B cell (primary cell): ENCODE data around the gene TBC1D10A. TPM values are rescaled to one million over a fixed set of nuclear protein-coding genes. Genes with fewer than 3 reads are reported as not detected.

Experiments used
- ATAC-seq: fragments of 200-7000 bp; cut with Tn5 transposase; one replicate; pipeline ENCODE4 v1.10.0; 2021; ENCODE audit warnings: low read depth, mild to moderate bottlenecking, moderate number of reproducible peaks, moderate library complexity
- CTCF ChIA-PET: fragments of 350-600 bp; sonication (Branson Sonifier 250); formaldehyde crosslinking; loops from one replicate; lab custom pipeline; 2021; ENCODE audit warnings: antibody characterized with exemption, inconsistent platforms; lab: Charles Lee
- POLR2A ChIA-PET: fragments of 350-600 bp; sonication (Branson Sonifier 250); formaldehyde crosslinking; loops from one replicate; lab custom pipeline; 2021; ENCODE audit warnings: antibody characterized with exemption; lab: Charles Lee
- DNase-seq: peaks from one replicate; pipeline ENCODE4 v3.0.0; 2013
- H2AFZ ChIP-seq: 2 replicates; pipeline ENCODE4 v1.6.1; 2012; ENCODE audit warnings: mild to moderate bottlenecking, low read depth, low read length; ENCODE audit not compliant: insufficient read depth, poor library complexity, severe bottlenecking
- H3K27ac ChIP-seq, 2 donors: 1 replicate in 1 of 2; 2 replicates in 1 of 2; pipeline ENCODE4 v1.5.1; 2012 to 2013; ENCODE audit warnings: low read length in 2 of 2, mild to moderate bottlenecking in 2 of 2, moderate library complexity in 1 of 2
- H3K27me3 ChIP-seq, 4 experiments: fragments of 200-600 bp in 1 of 4; sonication (generic) in 1 of 4; replicated peaks in 1 of 4; 1 replicate in 2 of 4; 2 replicates in 2 of 4; pipeline versions ENCODE4 v1.6.1 to v1.7.0; 2013 to 2016; ENCODE audit warnings: low read length in 3 of 4, mild to moderate bottlenecking in 2 of 4, mixed read lengths in 1 of 4, moderate library complexity in 1 of 4; ENCODE audit not compliant: insufficient read depth in 4 of 4, control insufficient read depth in 3 of 4; ENCODE audit errors: control extremely low read depth in 1 of 4
- H3K36me3 ChIP-seq, 2 experiments: replicated peaks in 1 of 2; 1 replicate in 1 of 2; 2 replicates in 1 of 2; pipeline versions ENCODE4 v1.6.1 to v1.7.1; 2013; ENCODE audit warnings: low read length in 1 of 2; ENCODE audit not compliant: insufficient read depth in 2 of 2, control insufficient read depth in 1 of 2; ENCODE audit errors: control extremely low read depth in 1 of 2, extremely low read depth in 1 of 2
- H3K4me1 ChIP-seq, 2 donors: fragments of 200-600 bp in 1 of 2; sonication (generic) in 1 of 2; 1 replicate in 1 of 2; 2 replicates in 1 of 2; pipeline versions ENCODE4 v1.5.1 to v1.6.1; 2013 to 2017; ENCODE audit warnings: low read length in 2 of 2; ENCODE audit not compliant: control insufficient read depth in 2 of 2, insufficient read depth in 2 of 2
- H3K4me2 ChIP-seq: replicated peaks from 2 replicates; pipeline ENCODE3; 2012; ENCODE audit warnings: mild to moderate bottlenecking, low read depth, low read length; ENCODE audit not compliant: poor library complexity, severe bottlenecking
- H3K4me3 ChIP-seq, 5 experiments: fragments of 200-600 bp in 1 of 5; sonication (generic) in 1 of 5; 1 replicate in 3 of 5; 2 replicates in 2 of 5; pipeline versions ENCODE4 v1.5.1 to v1.7.0; 2011 to 2016; ENCODE audit warnings: low read length in 4 of 5, mild to moderate bottlenecking in 4 of 5, low read depth in 2 of 5, control low read depth in 1 of 5, moderate library complexity in 1 of 5; ENCODE audit not compliant: insufficient read depth in 1 of 5; ENCODE audit errors: control extremely low read depth in 1 of 5, extremely low read depth in 1 of 5
- H3K79me2 ChIP-seq: fragments of 200-600 bp; sonication (generic); one replicate; pipeline ENCODE4 v1.6.0; 2016; ENCODE audit warnings: low read length; ENCODE audit not compliant: control insufficient read depth, insufficient read depth
- H3K9ac ChIP-seq: fragments of 200-600 bp; sonication (generic); 2 replicates; pipeline ENCODE4 v1.6.1; 2017; ENCODE audit warnings: mild to moderate bottlenecking, low read length, moderate library complexity
- H3K9me3 ChIP-seq, 3 donors: one replicate each; pipeline versions ENCODE4 v1.6.1 to v1.7.1; 2013; ENCODE audit warnings: low read length in 2 of 3; ENCODE audit not compliant: control insufficient read depth in 2 of 3, insufficient read depth in 1 of 3; ENCODE audit errors: control extremely low read depth in 1 of 3
- H4K20me1 ChIP-seq: 2 replicates; pipeline ENCODE4 v1.6.0; 2012; ENCODE audit warnings: mild to moderate bottlenecking, low read length; ENCODE audit not compliant: insufficient read depth, control insufficient read depth, poor library complexity, severe bottlenecking
- H3K27ac Mint-ChIP-seq: one replicate; pipeline ENCODE4 v1.8.0; 2021; ENCODE audit warnings: mixed read lengths
- H3K27me3 Mint-ChIP-seq: one replicate; pipeline ENCODE4 v1.8.0; 2021; ENCODE audit warnings: mixed read lengths
- H3K4me1 Mint-ChIP-seq: one replicate; pipeline ENCODE4 v1.8.0; 2021; ENCODE audit warnings: mixed read lengths
- H3K4me3 Mint-ChIP-seq: one replicate; pipeline ENCODE4 v1.8.0; 2021; ENCODE audit warnings: mixed read lengths
- H3K9me3 Mint-ChIP-seq: one replicate; pipeline ENCODE4 v1.8.0; 2022; ENCODE audit warnings: mixed read lengths; ENCODE audit not compliant: insufficient read depth
- EZH2 ChIP-seq: IDR thresholded peaks from 2 replicates; pipeline ENCODE4 v1.6.1; 2012; ENCODE audit warnings: borderline replicate concordance, low read depth, mild to moderate bottlenecking, moderate library complexity, low read length; ENCODE audit not compliant: insufficient read depth, poor library complexity, severe bottlenecking
- WGBS: methylation state at CpG from one replicate; pipeline ENCODE4 v1.1.5; 2013; ENCODE audit warnings: missing lambda C conversion rate; ENCODE audit not compliant: insufficient coverage; 5-methylcytosine and 5-hydroxymethylcytosine counted together
- intact Hi-C: fragments of 100-400 bp; cut with micrococcal nuclease; formaldehyde crosslinking; loops from one replicate; pipeline ENCODE4 v1.10.0; 2022
- polyA plus RNA-seq: library from polyadenylated mRNA; depleted of rRNA; stranded (reverse); fragments of >200 nt; gene quantifications from 2 replicates; pipeline ENCODE4 v1.2.3, GENCODE V29; 2012
- total RNA-seq, 2 donors: library from RNA; stranded (reverse); fragments of 120-200 nt in 1 of 2; gene quantifications; 1 replicate in 1 of 2; 2 replicates in 1 of 2; pipeline versions ENCODE4 v1.2.3 to v1.2.4, GENCODE V29; 2013 to 2022
- TF ChIP-seq, protein P1 (sequence below): fragments of 200-600 bp; IDR thresholded peaks from one replicate; pipeline ENCODE4 v1.8.0; 2022; ENCODE audit warnings: antibody characterized with exemption, mild to moderate bottlenecking

The TBC1D10A gene
- total and polyA plus RNA-seq, 2 donors (not counting 1 experiment from before 2014, with no cell fraction given), result 45.2 to 58.4 TPM

DNA sequence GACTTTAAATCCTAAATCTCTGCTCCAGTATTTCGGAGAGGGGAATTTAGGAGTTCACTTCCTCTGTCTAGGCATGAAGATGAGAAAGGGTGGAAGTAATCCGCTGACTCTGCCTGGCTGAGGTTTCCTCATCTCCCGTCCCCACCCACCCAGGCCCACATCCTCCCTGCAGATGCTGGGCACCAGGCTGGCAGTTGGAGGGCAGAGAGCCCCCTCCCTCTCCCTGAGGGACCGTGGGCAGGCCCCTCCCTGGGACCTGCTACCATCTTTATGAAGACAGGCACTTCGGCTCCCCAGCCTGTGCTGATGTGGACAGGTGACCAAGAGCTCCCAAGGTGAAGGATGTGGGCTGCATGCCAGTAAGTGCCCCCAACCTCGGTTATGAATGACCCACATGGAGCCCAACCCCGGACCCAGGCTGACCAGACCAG, 44.1 kb downstream of the TBC1D10A start:
- H3K27ac ChIP-seq, result no peak overlapping the region
- 13% methylated on average over 5 of the region's 7 CpGs for WGBS
- H3K4me2 ChIP-seq, result no peak overlapping the region
- no peak overlapping the region for H3K4me3 Mint-ChIP-seq
- DNase-seq (no peak), ATAC-seq (no peak)
- intact Hi-C loops, result no loop called here
- H3K4me1 ChIP-seq, result peaks cover 0 to 4% of the 10 kb centered on the region in 2 donors
- TF ChIP-seq, protein P1, sequence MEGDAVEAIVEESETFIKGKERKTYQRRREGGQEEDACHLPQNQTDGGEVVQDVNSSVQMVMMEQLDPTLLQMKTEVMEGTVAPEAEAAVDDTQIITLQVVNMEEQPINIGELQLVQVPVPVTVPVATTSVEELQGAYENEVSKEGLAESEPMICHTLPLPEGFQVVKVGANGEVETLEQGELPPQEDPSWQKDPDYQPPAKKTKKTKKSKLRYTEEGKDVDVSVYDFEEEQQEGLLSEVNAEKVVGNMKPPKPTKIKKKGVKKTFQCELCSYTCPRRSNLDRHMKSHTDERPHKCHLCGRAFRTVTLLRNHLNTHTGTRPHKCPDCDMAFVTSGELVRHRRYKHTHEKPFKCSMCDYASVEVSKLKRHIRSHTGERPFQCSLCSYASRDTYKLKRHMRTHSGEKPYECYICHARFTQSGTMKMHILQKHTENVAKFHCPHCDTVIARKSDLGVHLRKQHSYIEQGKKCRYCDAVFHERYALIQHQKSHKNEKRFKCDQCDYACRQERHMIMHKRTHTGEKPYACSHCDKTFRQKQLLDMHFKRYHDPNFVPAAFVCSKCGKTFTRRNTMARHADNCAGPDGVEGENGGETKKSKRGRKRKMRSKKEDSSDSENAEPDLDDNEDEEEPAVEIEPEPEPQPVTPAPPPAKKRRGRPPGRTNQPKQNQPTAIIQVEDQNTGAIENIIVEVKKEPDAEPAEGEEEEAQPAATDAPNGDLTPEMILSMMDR, result no peak
- TF ChIP-seq EZH2, result no peak
- H3K9ac ChIP-seq, result no peak overlapping the region
- H3K9me3 Mint-ChIP-seq, result no peaks in the 10 kb centered on the region
- H3K4me1 Mint-ChIP-seq, result peaks cover 4% of the 10 kb centered on the region
- peaks cover 8% of the 10 kb centered on the region for H4K20me1 ChIP-seq
- no peaks in the 10 kb centered on the region for H3K79me2 ChIP-seq
- peaks cover 0 to 3% of the 10 kb centered on the region in 2 experiments for H3K36me3 ChIP-seq
- no peak overlapping the region for H3K4me3 ChIP-seq
- H3K27ac Mint-ChIP-seq, result no peak overlapping the region
- peaks cover 0 to 18% (median 0%) of the 10 kb centered on the region in 4 experiments for H3K27me3 ChIP-seq
- H2AFZ ChIP-seq, result no peak overlapping the region
- CTCF ChIA-PET, result interaction anchor here (0.6 to 12.6 kb wide), 5 partner anchors 11 to 177 kb away, joined by 3 to 510 read pairs (median 3); partner anchors contain the start of genes RNF215 and SEC14L2
- no peaks in the 10 kb centered on the region for H3K9me3 ChIP-seq
- peaks cover 20% of the 10 kb centered on the region for H3K27me3 Mint-ChIP-seq
- POLR2A ChIA-PET, result no interaction called here

DNA sequence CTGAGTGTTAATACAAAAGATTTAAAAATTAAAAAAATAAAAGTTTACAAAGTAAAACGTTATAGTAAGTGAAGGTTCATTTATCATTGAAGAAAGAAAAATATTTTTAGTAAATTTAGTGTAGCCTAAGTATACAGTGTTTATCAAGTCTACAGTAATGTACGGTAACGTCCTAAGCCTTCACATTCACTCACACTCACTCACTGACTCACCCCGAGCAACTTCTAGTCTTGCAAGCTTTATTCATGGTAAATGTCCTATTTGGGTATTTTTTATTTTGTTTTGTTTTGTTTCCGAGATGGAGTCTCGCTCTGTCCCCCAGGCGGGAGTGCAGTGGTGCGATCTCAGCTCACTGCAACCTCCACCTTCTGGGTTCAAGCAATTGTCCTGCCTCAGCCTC, 46.2 kb downstream of the TBC1D10A start:
- Histone ChIP-seq H3K9me3 (no peaks in the 10 kb centered on the region), H3K4me1 (peaks cover 3 to 8% of the 10 kb centered on the region in 2 donors), H3K36me3 (no peaks in the 10 kb centered on the region), H3K4me2 (no peak overlapping the region), H3K79me2 (no peaks in the 10 kb centered on the region), H3K9ac (no peak overlapping the region), H2AFZ (no peak overlapping the region), H3K27ac (no peak overlapping the region), H3K27me3 (peaks cover 0 to 26% (median 1%) of the 10 kb centered on the region in 4 experiments), H3K4me3 (no peak overlapping the region), H4K20me1 (no peaks in the 10 kb centered on the region)
- peaks cover 8% of the 10 kb centered on the region for H3K4me1 Mint-ChIP-seq
- H3K9me3 Mint-ChIP-seq, result no peaks in the 10 kb centered on the region
- peaks cover 34% of the 10 kb centered on the region for H3K27me3 Mint-ChIP-seq
- intact Hi-C loops, result no loop called here
- no peak overlapping the region for H3K4me3 Mint-ChIP-seq
- ATAC-seq (no peak), DNase-seq (no peak)
- CTCF ChIA-PET, result interaction anchor here (0.6 to 1.8 kb wide), 6 partner anchors 10 to 105 kb away, joined by 3 to 10 read pairs (median 4); no protein-coding TSS in a partner anchor
- WGBS, result 100% methylated on average over 4 of the region's 8 CpGs
- no peak overlapping the region for H3K27ac Mint-ChIP-seq
- no peak for TF ChIP-seq EZH2
- TF ChIP-seq, protein P1, result no peak
- POLR2A ChIA-PET, result no interaction called here
